SK-N-SH treated with all-trans-retinoic acid at 6 μM for 48 hours (cell line): ENCODE results near the gene DDT.
"Not testable (repeated sequence)": the region's sequence is repeated elsewhere in the genome, so short reads cannot be mapped to it uniquely, and the experiment has no call there.

Experiments
- ATAC-seq: fragments of 200-7000 bp; cut with Tn5 transposase; 3 replicates; pipeline ENCODE4 v1.9.1; 2020; ENCODE audit warnings: mild to moderate bottlenecking, moderate library complexity
- BACH2 ChIP-seq: fragments of 250-450 bp; sonication (Bioruptor Pico); IDR thresholded peaks from 2 replicates; pipeline ENCODE4 v1.9.0; 2021; ENCODE audit warnings: mild to moderate bottlenecking, borderline replicate concordance
- CREB5 ChIP-seq: fragments of 250-450 bp; sonication (Bioruptor Pico); IDR thresholded peaks from 2 replicates; pipeline ENCODE4 v1.5.1; 2020; ENCODE audit warnings: low read depth, mild to moderate bottlenecking, moderate library complexity
- ESRRG ChIP-seq: fragments of 250-450 bp; sonication (Bioruptor Pico); IDR thresholded peaks from 2 replicates; pipeline ENCODE4 v1.6.1; 2021; ENCODE audit warnings: mild to moderate bottlenecking
- GLIS3 ChIP-seq: fragments of 250-450 bp; sonication (Bioruptor Pico); IDR thresholded peaks from 2 replicates; pipeline ENCODE4 v1.5.0; 2020; ENCODE audit warnings: mild to moderate bottlenecking, moderate library complexity
- ISL1 ChIP-seq: fragments of 250-450 bp; sonication (Bioruptor Pico); IDR thresholded peaks from 2 replicates; pipeline ENCODE4 v2.1.2; 2022; ENCODE audit warnings: mild to moderate bottlenecking, moderate library complexity
- PATZ1 ChIP-seq: fragments of 250-450 bp; sonication (Bioruptor Pico); IDR thresholded peaks from 2 replicates; pipeline ENCODE4 v1.8.0; 2020; ENCODE audit warnings: mild to moderate bottlenecking, moderate library complexity, borderline replicate concordance
- RARB ChIP-seq: fragments of 250-450 bp; sonication (Bioruptor Pico); IDR thresholded peaks from 2 replicates; pipeline ENCODE4 v1.8.0; 2021; ENCODE audit warnings: mild to moderate bottlenecking, moderate library complexity
- SNAI2 ChIP-seq: fragments of 250-450 bp; sonication (Bioruptor Pico); IDR thresholded peaks from 2 replicates; pipeline ENCODE4 v1.5.0; 2020; ENCODE audit warnings: mild to moderate bottlenecking, moderate library complexity
- TSHZ2 ChIP-seq: fragments of 250-450 bp; sonication (Bioruptor Pico); IDR thresholded peaks from 2 replicates; pipeline ENCODE4 v1.5.0; 2020; ENCODE audit warnings: mild to moderate bottlenecking, moderate library complexity
- ZFP30 ChIP-seq: fragments of 450-650 bp; formaldehyde crosslinking; IDR thresholded peaks from 2 replicates; pipeline ENCODE4 v1.5.0; 2022; ENCODE audit warnings: mild to moderate bottlenecking, moderate library complexity
- ZNF70 ChIP-seq: fragments of 450-650 bp; formaldehyde crosslinking; IDR thresholded peaks from 2 replicates; pipeline ENCODE4 v1.5.0; 2020; ENCODE audit warnings: mild to moderate bottlenecking, moderate library complexity
- ZNF8 ChIP-seq: fragments of 450-650 bp; formaldehyde crosslinking; IDR thresholded peaks from 2 replicates; pipeline ENCODE4 v1.5.0; 2020; ENCODE audit warnings: mild to moderate bottlenecking, moderate library complexity

DDT gene

GRCh38 chr22:23989583-23990244 is 15.5 kb upstream of the DDT start:
- not testable (repeated sequence) for ATAC-seq

GRCh38 chr22:23986538-23987178 is 12.4 kb upstream of the DDT start:
- not testable (repeated sequence) for ATAC-seq

GRCh38 chr22:23986089-23986488 is 11.8 kb upstream of the DDT start:
- ATAC-seq = not testable (repeated sequence)

- peak; percentile 60 for ATAC-seq
- TF ChIP-seq RARB (CRISPR knock-in tag) (no peak), TSHZ2 (no peak), BACH2 (CRISPR knock-in tag) (no peak), ESRRG (CRISPR knock-in tag) (no peak), CREB5 (CRISPR knock-in tag) (no peak), SNAI2 (CRISPR knock-in tag) (no peak), ZFP30 (CRISPR knock-in tag) (no peak)
Observed at GRCh38 chr22:23984430-23984829, 10.2 kb upstream of the DDT start.

- ATAC-seq = not testable (repeated sequence)
Observed at GRCh38 chr22:23980567-23980966, 6.3 kb upstream of the DDT start.

GRCh38 chr22:23979557-23980240 is 5.5 kb upstream of the DDT start, which contains the start of gene GSTT2:
Gene GSTT2 (plus strand): TSS chr22:23980134.
- ATAC-seq = peak; percentile 96

- ATAC-seq = not testable (repeated sequence)
Observed at GRCh38 chr22:23977304-23977703, 3.1 kb upstream of the DDT start.

- ATAC-seq = peak; percentile 57
Observed at GRCh38 chr22:23974836-23975352, 653 bp upstream of the DDT start.

GRCh38 chr22:23971927-23972326 is 2.3 kb downstream of the DDT start:
- not testable (repeated sequence) for ATAC-seq

- no peak for ATAC-seq
- TF ChIP-seq PATZ1 (CRISPR knock-in tag) (no peak), ZNF8 (CRISPR knock-in tag) (no peak), ZNF70 (no peak), GLIS3 (CRISPR knock-in tag) (no peak), TSHZ2 (no peak), ISL1 (no peak)
Observed at GRCh38 chr22:23970816-23971486, 3.3 kb downstream of the DDT start.
